Stimulated activated CD4-positive, alpha-beta T cell treated with anti-CD3 and anti-CD28 coated beads, Interleukin-2, amount 100 ng/mL, for 4 hours (primary cell): ENCODE measurements around the gene VEZF1.

Experiments used
- DNase-seq: peaks from one replicate; pipeline ENCODE4 v3.0.0-alpha.2; 2020; ENCODE audit warnings: low read depth

The VEZF1 gene

DNA sequence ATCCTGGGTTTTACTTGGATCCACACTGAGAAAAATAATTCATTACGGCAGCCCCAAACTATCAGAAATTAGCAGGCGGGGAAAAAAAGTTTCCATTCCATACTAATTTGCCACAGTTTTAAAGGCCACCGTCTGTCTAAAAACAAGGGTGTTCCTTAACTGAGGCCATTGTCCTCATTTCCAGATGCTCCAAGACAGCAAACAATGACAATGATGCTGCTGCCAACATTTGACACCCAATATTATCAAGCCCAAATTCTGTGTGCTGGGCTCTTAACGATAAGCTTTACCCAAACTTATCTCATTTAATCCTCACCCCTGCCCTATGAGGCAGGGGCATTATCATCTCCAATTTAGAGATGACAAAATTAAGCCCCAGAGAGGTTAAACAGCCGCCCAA is 59.1 kb downstream of the VEZF1 start:
- no peak for DNase-seq

GRCh38 chr17:57927048-57927723 is 60.9 kb downstream of the VEZF1 start:
- DNase-seq: no peak

DNA sequence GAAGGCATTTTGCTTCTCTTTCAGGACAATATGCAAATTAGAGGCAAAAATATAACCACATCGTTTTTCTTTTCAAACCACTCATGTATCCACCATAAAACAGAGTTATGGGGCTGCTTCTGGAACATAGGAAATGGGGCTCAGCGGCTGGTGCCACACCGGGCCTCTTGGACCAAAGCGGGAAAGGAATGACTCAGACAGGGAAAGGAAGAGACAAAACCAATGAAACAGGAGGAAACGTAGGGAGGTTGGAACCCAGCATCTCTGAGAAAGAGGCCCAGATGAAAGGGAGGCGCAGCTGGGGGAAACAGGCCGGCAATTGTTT is 61.4 kb downstream of the VEZF1 start:
- DNase-seq: no peak

DNA sequence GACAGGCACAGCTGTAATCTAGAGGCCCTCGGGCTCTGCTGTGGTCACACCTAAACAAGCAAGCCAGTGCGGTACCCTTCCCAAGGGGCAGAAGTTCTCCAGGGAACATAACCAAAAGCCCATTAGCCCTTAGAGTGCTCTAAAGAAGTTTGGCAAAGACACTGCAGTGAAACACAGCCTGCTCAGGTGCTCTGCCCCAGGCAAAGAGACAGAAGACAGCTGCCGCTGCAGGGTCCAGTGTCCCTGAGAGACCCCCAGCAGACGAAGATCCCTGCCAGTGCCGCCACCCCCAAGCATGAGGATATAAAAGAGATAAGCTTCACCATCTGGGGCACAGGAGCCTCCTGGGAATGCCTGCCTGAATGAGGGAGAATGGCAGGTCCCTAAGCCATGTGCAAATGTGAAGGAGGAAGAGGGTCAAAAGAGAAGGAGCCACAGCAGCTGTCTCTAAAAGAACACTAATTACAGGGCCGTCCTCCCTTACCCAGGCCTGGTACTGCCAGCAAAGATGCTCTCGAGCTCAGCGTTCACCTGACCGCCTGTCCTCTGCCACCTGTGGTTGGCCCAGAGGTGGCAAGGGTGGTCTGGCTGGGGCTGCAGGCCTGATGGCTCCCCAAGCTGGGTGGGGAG is 62.6 kb downstream of the VEZF1 start:
- DNase-seq: no peak

DNA sequence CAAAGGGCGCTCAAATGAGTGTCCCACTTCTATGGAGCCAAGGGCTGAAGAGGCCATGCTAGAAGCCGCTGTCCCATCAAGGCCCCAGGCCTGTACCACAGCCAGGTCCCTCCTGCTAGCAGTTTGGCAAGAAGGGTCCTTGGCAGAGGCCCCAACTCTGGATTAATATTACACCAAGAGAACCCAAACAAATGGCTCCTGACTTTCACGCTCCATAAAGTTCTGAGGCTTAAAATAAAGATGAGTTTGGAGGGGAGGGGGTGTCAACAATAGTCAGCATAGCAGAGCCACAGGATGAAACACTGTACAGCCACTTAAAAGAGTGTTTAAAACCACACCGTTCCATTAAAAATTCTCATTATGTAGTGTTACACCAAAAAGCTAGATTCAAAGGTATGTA is 63.4 kb downstream of the VEZF1 start:
- DNase-seq: no peak
